Activated gamma-delta T cell treated with Interleukin-2 at 50 U/mL for 16 hours (primary cell): ENCODE results near the gene LECT2.

Source experiments
- DNase-seq: peaks from one replicate; pipeline ENCODE4 v3.0.0-alpha.2; 2020

The LECT2 gene

GRCh38 chr5:135930029-135930948, 24.5 kb downstream of the LECT2 start:
- no peak for DNase-seq

GRCh38 chr5:135921388-135921787, 33.4 kb downstream of the LECT2 start:
- DNase-seq, result no peak

GRCh38 chr5:135920199-135920598, 34.6 kb downstream of the LECT2 start:
- no peak for DNase-seq

- DNase-seq, result no peak
These were observed 38.0 kb downstream of the LECT2 start for GRCh38 chr5:135916638-135917263.

- DNase-seq, result no peak
These were observed 39.2 kb downstream of the LECT2 start for GRCh38 chr5:135915466-135916001.

DNA sequence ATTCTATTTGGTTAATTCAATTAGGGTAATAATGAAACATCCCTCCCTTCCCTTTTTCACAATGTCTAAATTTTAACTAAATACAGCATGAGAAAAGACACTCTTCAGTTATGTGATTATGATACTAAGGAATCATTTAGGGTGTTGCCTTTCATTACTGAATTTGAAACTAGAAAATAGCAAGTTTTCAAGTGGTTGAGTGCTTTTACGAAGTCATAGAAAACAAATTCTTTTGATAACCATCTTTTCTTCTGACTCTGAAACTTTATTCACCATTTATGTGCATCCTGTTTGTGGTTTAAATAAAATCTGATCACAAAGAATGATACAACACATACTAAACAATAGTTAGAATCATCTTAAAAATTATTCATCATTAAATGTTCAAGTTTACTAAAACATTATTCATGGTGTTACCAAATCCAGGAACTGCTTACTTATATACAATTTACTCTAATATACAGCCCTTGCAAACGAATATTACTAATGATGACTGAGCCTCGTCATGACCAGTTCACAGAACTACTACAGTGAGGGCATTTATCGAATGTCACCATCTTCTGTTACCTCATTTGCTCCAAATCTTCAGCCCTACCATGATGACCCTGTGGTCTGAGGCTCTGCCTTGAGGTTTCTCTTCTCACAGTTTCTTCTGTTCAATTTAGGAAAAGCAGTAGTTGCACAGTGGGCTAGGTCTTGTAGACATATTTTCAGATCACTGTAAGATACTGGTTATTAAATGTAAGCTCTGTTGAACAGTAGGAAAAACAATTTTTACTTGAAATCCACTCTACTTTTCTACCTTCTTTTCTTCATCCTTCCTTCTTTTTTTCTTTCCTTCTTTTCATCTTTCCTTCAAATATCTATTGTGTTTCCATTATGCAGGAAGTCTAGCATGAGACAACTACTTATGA, 40.8 kb downstream of the LECT2 start:
- no peak for DNase-seq

DNA sequence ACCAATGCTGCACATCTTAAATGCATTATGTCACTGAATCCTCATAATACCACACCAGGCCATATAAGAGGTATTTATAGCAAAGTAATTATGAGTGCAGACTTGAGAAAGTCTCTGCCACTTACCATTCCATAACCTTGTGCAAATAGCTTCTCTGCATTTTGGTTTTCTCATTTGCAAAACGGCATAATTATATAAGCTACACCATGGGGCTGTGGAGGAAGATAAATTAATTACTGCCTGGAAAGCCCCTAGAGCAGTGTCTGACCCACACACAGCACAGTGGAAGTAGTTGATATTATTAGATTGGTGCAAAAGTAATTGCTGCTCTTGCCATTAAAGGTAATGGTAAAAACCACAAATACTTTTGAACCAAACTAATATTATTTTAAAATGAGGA, 49.6 kb downstream of the LECT2 start:
- DNase-seq, result no peak

DNA sequence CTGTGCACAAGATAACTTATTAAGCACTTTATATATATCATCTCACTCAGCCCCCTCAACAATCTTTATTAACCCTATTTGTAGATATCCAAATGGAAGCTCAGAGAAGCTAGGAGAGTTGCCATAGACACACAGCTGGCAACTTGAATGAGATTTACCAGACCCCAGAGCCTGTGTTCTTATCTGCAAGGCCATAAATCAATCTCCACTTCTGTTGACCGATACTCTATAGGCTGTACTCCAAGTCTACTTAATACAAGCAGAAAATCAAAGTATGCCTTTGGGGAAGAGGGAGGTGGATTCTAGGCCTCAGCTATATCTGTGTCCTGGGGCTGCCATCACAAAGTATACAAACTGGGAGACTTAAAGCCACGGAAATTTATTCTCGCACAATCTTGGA, 53.1 kb downstream of the LECT2 start:
- no peak for DNase-seq

DNA sequence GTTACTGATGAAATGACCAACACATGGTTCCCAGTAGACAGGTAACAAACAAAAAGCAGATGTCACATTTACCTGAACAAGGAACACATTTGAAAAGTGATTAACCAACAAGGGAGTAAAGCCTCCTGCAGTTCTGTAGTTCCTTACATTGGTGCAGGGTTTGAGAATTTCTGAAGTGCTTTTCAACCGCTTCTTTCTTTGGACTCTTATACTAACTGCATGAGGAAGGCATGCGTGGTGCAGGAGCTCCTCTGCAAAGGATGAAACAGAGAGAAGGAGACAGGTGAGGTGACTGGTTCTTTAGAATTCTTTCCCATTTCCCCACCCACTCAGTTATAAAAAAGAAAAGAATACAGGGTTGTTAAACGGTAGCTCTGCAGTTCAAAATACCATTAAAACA, 54.5 kb downstream of the LECT2 start:
- DNase-seq, result no peak

GRCh38 chr5:135898651-135899050, 56.1 kb downstream of the LECT2 start:
- DNase-seq, result no peak
